Keratinocyte (primary cell): ENCODE data around the gene METRNL.

ENCODE experiments used
- CTCF ChIP-seq, 3 experiments: IDR thresholded peaks in 1 of 3; conservative IDR thresholded peaks in 1 of 3; optimal IDR thresholded peaks in 1 of 3; 2 replicates in 2 of 3; 3 replicates in 1 of 3; pipeline versions ENCODE3 to v1.5.1; 2011; ENCODE audit warnings: low read length in 3 of 3, mild to moderate bottlenecking in 3 of 3, moderate library complexity in 2 of 3, control low read depth in 1 of 3, inconsistent platforms in 1 of 3; ENCODE audit not compliant: insufficient read depth in 2 of 3; ENCODE audit errors: extremely low read depth in 1 of 3
- EZH2 ChIP-seq: IDR thresholded peaks from one replicate; pipeline ENCODE4 v1.6.1; 2012; ENCODE audit warnings: inconsistent platforms, mild to moderate bottlenecking, low read length, moderate library complexity

- TF ChIP-seq CTCF (optimal IDR thresholded peaks at IDR 0.05 in 1 of 3, IDR thresholded peaks at IDR 0.05 in 1 of 3, conservative IDR thresholded peaks at IDR 0.05 in 1 of 3; ENCODE audit: extremely low read depth in 1 of 3, insufficient read depth in 2 of 3, low read length in 3 of 3), result no peak
- TF ChIP-seq EZH2, result no peak
Measured at GRCh38 chr17:83108709-83109108, 29.3 kb downstream of the METRNL start.
